Muscle layer of colon (tissue), 2 donors: Measurements from ENCODE around the gene AKAP11.

Source experiments
- H3K27ac ChIP-seq: one replicate; pipeline ENCODE4 v1.7.0; 2013; ENCODE audit warnings: low read depth, mild to moderate bottlenecking, low read length, moderate library complexity
- H3K27me3 ChIP-seq, 2 donors: one replicate each; pipeline ENCODE4 v1.7.0; 2013; ENCODE audit warnings: low read length in 2 of 2, mild to moderate bottlenecking in 2 of 2; ENCODE audit not compliant: insufficient read depth in 2 of 2, control insufficient read depth in 1 of 2
- H3K36me3 ChIP-seq: one replicate; pipeline ENCODE4 v1.7.0; 2013; ENCODE audit warnings: mild to moderate bottlenecking, low read length; ENCODE audit not compliant: insufficient read depth
- H3K4me1 ChIP-seq: one replicate; pipeline ENCODE4 v1.7.0; 2013; ENCODE audit warnings: mild to moderate bottlenecking, low read length; ENCODE audit not compliant: insufficient read depth
- H3K4me3 ChIP-seq, 2 donors: one replicate each; pipeline ENCODE4 v1.7.0; 2013; ENCODE audit warnings: low read length in 2 of 2, low read depth in 1 of 2, mild to moderate bottlenecking in 1 of 2, moderate library complexity in 1 of 2
- H3K9ac ChIP-seq: one replicate; pipeline ENCODE4 v1.7.0; 2013; ENCODE audit warnings: low read length
- H3K9me3 ChIP-seq: one replicate; pipeline ENCODE4 v1.7.0; 2013; ENCODE audit warnings: mild to moderate bottlenecking, low read length
- donor health status: abdominal sarcoma.
- donor health status: Adenocarcinoma of cecum.

Gene AKAP11

GRCh38 chr13:42364613-42365000 lies 92.7 kb downstream of the AKAP11 start:
- H3K9ac ChIP-seq, result no peak overlapping the region

GRCh38 chr13:42367831-42368230 lies 95.9 kb downstream of the AKAP11 start:
- H3K4me1 ChIP-seq, result no peaks in the 10 kb centered on the region
- no peak overlapping the region for H3K9ac ChIP-seq
- H3K4me3 ChIP-seq, result no peak overlapping the region
- no peaks in the 10 kb centered on the region for H3K9me3 ChIP-seq
- H3K36me3 ChIP-seq, result no peaks in the 10 kb centered on the region
- H3K27me3 ChIP-seq, result no peaks in the 10 kb centered on the region
- no peak overlapping the region for H3K27ac ChIP-seq

More at GRCh38 chr13:42364613-42365000, 92.7 kb downstream of the AKAP11 start:
- Histone ChIP-seq H3K9me3 (no peaks in the 10 kb centered on the region), H3K4me3 (no peak overlapping the region), H3K4me1 (no peaks in the 10 kb centered on the region), H3K27ac (no peak overlapping the region), H3K27me3 (no peaks in the 10 kb centered on the region), H3K36me3 (no peaks in the 10 kb centered on the region)

- H3K36me3 ChIP-seq, result no peaks in the 10 kb centered on the region
- H3K4me1 ChIP-seq, result no peaks in the 10 kb centered on the region
- no peaks in the 10 kb centered on the region for H3K27me3 ChIP-seq
- no peak overlapping the region for H3K27ac ChIP-seq
- no peaks in the 10 kb centered on the region for H3K9me3 ChIP-seq
- no peak overlapping the region for H3K9ac ChIP-seq
- H3K4me3 ChIP-seq, result no peak overlapping the region
Observed at GRCh38 chr13:42369071-42369797, 97.3 kb downstream of the AKAP11 start.

- Histone ChIP-seq H3K27me3 (no peaks in the 10 kb centered on the region), H3K27ac (no peak overlapping the region), H3K9ac (no peak overlapping the region), H3K36me3 (no peaks in the 10 kb centered on the region), H3K9me3 (no peaks in the 10 kb centered on the region), H3K4me3 (no peak overlapping the region), H3K4me1 (no peaks in the 10 kb centered on the region)
Observed at GRCh38 chr13:42370229-42370628, 98.3 kb downstream of the AKAP11 start.
